GM12872 (cell line): ENCODE data around the gene TCF7L1.

ENCODE experiments used
- CTCF ChIP-seq: IDR thresholded peaks from 3 replicates; pipeline ENCODE4 v1.5.1; 2011; ENCODE audit warnings: low read depth, mild to moderate bottlenecking, low read length, moderate library complexity; ENCODE audit not compliant: insufficient read depth

TCF7L1 gene

GRCh38 chr2:85116207-85116606 lies 17.0 kb upstream of the TCF7L1 start:
- no peak for TF ChIP-seq CTCF

GRCh38 chr2:85119900-85120299 lies 13.3 kb upstream of the TCF7L1 start:
- no peak for TF ChIP-seq CTCF

- no peak for TF ChIP-seq CTCF
These were observed 12.8 kb upstream of the TCF7L1 start for GRCh38 chr2:85120363-85120762.

- no peak for TF ChIP-seq CTCF
These were observed 3.3 kb upstream of the TCF7L1 start for GRCh38 chr2:85129861-85130260.

- TF ChIP-seq CTCF: no peak
These were observed 2.8 kb upstream of the TCF7L1 start for GRCh38 chr2:85130407-85130806.

- TF ChIP-seq CTCF: peak; percentile 46; the same call in 2 of the 3 replicates
These were observed 2.1 kb upstream of the TCF7L1 start for GRCh38 chr2:85131116-85131515.

GRCh38 chr2:85132397-85132796 lies 795 bp upstream of the TCF7L1 start:
- TF ChIP-seq CTCF: no peak
